T follicular helper cell (primary cell): ENCODE measurements around the gene ELOVL2.
"Not testable (repeated sequence)": the region's sequence is repeated elsewhere in the genome, so short reads cannot be mapped to it uniquely, and the experiment has no call there.

Experiments used
- DNase-seq: peaks from one replicate; pipeline ENCODE4 v3.0.0-alpha.2; 2020; ENCODE audit warnings: low read depth
- total RNA-seq, 2 experiments: gene quantifications; one replicate each; lab custom pipeline; 2026; lab: John Stamatoyannopoulos, UW

Gene ELOVL2, protein sequence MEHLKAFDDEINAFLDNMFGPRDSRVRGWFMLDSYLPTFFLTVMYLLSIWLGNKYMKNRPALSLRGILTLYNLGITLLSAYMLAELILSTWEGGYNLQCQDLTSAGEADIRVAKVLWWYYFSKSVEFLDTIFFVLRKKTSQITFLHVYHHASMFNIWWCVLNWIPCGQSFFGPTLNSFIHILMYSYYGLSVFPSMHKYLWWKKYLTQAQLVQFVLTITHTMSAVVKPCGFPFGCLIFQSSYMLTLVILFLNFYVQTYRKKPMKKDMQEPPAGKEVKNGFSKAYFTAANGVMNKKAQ
- 0 to 0.04 reads per million in 2 experiments for total RNA-seq

DNA sequence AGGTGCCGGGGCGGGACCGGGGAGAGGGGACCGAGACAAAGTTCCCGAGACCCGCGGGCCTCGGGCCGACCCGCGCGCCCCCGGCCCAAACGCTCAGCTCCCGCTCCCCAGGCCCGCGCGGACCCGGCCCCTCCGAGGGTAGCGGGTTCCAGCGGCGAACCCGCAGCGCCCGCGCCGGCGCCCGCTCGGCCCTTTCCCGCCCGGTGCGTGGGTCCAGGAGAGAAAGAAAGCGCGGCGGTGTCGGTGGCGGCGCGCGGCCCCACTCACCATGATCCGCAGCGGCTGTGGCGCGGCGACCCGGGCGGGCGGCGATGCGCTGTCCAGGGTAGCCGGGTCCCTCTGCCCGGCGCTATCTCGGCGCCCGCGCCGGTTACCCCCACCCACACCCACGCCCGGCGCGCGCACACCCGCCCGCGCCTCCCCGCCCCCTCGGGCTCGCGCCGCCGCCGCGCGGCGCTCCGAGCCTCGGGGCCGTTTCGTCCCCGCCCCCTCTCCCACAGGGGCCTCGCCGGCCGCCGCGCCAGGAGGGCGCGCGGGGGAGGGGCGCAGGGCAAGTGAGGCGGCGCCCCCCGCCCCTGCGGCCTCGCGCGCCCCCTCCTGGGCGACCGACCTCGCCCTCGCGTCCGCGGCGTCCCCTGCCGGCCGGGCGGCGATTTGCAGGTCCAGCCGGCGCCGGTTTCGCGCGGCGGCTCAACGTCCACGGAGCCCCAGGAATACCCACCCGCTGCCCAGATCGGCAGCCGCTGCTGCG lies at the start of gene ELOVL2:
TSS of gene ELOVL2 (minus strand) at position 345 of the 751 bp plus-strand sequence. CDS start at position 270, 75 bp downstream.
- DNase-seq: no peak

DNA sequence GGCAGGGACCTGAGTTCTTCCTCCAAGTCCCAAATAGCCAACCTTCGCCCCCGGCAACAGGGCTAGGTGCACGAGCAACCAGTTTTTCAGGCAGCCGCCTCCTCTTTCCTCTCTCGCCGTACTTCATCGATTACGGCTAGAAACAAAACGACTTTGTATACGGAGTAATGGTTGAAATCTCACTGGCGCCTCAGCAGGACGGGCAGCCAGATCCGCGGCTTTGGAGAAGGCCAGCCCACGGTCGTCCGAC lies 49.2 kb upstream of the ELOVL2 start:
- no peak for DNase-seq

DNA sequence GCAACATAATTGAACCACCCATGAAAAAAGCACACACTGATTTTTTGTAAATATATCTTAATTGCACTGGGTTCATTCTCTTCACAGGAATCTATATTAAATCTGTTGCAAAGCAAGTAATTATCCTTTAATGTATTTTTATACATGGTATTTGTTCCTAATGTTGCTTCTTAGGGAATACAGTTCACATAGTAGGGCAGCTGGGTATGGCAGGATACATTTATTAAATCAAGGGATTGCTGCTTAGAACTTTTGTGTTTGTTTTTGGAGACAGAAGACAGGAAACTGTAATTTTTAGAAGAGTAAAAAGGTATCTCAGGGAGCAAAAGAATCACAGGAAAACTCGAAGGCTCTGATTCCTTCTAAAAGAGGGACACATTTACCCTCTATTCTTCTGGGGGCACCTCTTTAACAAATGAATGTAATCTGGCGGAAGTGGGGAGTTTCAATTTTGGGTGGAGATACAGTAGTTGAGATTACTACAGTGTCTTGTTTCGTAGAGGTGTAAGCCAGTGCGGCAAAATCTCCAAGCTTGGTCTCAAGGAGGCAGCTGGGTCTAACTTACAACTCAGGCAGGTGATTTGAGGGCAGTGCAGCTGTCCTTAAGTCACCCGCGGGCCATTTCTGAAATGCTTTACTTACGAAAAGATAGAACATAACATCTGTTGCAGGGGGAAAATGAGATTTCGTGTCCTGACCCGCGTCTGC lies 48.7 kb upstream of the ELOVL2 start:
- DNase-seq: no peak

DNA sequence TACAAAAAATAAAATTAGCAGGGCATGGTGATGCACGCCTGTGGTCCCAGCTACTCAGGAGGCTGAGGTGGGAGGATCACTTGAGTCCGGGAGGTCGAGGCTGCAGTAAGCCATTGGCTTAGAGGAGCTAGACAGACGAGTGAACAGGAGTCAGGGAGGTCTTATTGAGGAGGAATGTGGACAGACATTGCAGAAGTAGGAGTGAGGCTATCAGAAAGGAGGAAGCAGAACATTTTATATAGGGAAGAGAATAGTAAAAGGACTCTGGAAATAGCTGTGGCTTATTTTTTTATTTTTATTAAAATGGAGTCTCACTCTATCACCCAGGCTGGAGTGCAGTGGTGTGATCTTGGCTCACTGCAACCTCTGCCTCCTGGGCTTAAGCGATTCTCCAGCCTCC lies 47.0 kb upstream of the ELOVL2 start:
- not testable (repeated sequence) for DNase-seq

DNA sequence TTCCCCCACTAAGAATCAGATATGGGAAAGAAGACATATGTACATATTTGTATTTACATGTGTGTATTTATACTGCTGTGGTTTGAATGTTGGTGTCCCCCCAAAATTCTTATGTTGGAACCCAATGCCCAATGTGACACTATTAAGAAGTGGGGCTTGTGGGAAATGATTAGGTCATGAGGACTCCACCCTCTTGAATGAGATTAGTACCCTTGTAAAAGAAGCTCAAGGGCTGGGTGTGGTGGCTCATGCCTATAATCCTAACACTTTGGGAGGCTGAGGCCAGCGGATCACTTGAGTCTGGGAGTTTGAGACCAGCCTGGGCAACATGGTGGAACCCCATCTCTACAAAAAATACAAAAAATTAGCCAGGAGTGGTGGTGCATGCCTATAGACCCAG lies 45.6 kb upstream of the ELOVL2 start:
- no peak for DNase-seq

DNA sequence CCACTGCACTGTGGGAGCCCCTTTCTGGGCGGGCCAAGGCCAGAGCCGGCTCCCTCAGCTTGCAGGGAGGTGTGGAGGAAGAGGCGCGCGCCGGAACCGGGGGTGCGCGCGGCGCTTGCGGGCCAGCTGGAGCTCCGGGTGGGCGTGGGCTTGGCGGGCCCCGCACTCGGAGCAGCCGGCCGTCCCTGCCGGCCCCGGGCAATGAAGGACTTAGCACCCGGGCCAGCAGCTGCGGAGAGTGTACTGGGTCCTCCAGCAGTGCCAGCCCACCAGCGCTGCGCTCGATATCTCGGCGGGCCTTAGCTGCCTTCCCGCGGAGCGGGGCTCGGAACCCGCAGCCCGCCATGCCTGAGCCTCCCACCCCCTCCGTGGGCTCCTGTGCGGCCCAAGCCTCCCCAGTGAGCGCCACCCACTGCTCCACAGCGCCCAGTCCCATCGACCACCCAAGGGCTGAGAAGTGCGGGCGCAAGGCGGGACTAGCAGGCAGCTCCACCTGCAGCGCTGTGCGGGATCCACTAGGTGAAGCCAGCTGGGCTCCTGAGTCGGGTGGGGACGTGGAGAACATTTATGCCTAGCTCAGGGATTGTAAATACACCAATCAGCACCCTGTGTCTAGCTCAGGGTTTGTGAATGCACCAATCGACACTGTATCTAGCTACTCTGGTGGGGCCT lies 43.2 kb upstream of the ELOVL2 start:
- DNase-seq: not testable (repeated sequence)

DNA sequence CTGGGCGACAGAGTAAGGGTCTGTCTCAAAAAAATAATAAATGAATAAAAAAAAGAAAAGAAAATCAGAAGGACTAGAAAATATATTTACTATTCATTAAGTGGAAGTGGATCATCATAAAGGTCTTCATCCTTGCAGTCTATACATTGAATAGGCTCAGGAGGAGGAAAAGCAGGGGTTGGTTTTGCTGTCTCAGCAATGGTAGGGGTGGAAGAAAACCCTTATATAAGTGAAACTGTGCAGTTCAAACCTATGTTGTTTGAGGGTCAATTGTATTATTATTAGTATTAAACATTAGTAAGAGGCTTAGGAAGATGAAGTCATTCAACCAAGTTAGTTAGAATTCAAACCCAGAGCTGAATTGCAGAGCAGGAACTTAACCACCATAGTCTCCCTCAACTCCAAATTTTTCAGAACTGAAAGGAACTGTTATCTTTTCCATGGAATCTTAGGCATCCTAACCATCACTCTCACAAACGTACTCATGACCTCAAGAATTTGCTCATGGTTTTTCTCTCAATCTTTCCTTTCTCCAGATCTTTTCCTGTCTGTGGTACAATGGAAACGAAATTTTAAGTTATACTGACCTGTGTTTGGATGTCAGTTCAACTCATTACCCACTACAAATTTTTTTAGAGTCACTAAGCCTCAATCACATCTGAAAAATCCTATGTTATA lies 41.8 kb upstream of the ELOVL2 start:
- no peak for DNase-seq

DNA sequence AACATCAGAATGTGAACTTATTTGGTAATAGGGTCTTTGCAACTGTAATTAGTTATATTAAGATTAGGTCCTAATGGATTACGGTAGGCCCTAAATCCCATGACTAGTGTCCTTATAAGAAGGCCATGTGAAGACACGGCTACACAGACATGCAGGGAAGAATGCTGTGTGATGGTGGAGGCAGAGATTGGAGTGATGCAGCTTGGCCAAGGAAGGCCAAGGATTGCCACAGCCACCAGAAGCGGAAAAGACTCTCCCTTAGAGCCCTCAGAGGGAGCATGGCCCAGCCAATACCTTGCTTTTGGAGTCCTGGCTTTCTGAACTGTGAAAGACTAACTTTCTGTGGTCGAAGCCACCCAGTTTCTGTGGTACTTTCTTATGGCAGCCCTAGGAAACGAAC lies 39.9 kb upstream of the ELOVL2 start:
- no peak for DNase-seq

DNA sequence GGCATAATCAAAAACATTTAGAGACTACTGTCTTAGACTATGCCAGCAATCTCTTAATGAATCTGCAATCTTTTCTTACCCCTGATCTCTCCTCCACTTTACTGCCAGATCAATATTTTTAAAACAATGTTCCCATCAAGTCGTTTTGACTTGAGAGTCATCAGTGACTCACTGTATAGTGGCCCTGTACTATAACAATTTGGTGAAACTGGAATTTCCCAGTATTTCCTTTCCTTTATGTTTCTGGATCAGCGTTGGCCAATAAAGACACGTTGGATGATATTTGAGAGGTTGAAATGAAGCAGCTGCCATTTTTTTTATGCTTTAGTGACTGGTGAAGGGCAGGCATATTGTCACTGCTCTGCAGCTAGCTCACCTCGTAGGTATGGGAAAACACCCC lies 39.4 kb upstream of the ELOVL2 start:
- DNase-seq: no peak

DNA sequence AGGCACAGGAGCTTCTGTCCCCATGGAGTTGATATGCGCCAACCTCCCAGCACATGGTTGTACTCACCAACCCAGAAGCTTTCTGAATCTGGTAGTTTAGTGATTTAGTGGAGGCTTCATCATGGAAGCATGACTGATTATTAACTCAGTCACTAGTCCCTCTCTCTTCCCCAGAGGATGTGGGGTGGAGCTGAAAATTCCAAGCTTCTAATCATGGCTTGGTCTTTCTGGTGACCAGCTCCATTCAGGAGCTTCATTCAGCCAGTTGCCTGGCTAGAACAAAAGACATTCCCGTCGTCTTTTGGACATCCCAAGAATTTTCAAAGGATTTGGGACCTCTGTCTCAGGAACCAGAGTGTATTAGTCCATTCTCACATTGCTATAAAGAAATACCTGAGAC lies 36.2 kb upstream of the ELOVL2 start:
- no peak for DNase-seq

DNA sequence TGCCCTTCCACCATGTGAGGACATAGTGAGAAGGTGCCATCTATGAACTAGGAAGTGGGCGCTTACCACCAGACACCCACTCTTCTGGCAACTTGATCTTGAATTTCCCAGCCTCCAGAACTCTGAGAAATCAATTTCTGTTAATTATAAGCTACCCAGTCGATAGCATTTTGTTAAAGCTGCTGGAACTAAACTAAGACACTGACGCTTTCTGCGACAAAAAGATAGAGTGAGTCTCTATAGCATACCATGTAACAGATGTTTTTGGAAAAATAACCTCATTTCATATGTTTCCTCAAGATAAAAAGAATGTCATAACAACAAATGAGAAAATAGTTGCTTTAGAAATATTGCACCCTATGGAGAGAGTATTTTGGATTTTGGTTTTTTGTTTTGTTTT lies 34.2 kb upstream of the ELOVL2 start:
- DNase-seq: no peak

DNA sequence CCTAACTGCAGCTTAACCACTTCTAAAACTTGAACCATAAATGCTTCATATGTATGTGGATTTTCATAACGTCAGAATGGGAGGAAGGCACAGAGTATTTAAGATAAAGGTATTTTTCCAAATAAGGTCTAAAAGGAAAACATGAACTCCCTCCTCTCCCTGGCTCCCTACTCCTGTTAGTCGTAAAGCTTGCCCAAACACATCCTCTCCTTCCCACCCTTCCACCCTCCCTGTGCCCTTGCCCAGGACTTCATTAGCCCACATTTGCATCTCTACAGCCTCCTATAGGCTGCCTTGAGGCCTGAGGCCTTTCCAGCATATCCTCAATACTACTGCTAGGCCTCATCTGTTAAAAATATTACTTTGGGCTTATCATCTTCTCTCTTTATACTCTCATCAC lies 32.4 kb upstream of the ELOVL2 start:
- no peak for DNase-seq

DNA sequence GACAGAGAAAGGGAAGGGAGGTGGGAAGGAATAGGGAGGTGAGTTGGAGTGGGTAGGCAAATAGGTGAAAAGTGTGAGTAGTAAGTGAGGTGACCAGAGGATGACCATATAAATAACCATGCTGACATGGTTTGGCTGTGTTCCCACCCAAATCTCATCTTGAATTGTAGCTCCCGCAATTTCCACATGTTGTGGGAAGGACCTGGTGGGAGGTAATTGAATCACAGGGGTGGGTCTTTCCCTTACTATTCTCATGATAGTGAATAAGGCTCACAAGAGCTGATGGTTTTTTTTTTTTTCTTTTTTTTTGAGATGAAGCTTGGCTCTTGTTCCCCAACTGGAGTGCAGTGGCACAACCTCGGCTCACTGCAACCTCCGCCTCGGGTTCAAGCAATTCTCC lies 28.0 kb upstream of the ELOVL2 start:
- DNase-seq: no peak

DNA sequence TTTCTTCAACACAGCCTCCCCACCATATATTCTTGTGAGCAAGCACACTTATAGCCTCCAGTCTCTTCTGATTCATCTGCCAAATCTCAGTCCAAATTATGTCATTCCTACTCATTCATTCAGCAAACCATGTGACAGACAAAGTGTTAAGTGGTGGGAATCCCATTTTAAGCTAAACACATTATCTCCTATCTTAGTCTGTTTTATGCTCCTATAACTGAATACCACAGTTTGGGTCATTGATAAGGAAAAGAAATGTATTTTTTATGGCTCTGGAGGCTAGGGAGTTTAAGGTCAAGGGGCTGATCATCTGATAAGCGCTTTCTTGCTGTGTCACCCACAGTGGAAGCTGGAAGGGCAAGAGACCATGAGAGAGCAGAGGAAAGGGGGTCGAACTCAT lies 25.7 kb upstream of the ELOVL2 start:
- DNase-seq: no peak

DNA sequence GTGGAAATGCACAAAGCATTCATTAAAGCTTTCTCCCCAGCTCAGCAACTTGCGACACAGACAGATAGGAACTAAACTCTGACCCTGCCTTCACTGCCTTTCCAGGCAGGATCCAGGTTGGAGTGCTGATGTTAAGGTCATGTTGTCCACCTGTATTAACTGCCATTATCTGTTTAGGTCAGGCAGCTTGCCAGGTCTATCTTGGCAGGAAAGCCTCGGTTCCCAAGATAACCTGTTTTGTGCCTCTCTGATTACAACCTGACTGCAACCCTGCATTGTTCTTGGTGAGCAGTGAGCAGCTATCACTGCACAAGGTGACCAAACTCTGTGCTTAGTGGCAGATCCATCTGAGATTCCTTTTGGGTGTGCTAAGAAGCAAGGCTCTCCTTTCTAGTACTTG lies 23.2 kb upstream of the ELOVL2 start:
- no peak for DNase-seq

DNA sequence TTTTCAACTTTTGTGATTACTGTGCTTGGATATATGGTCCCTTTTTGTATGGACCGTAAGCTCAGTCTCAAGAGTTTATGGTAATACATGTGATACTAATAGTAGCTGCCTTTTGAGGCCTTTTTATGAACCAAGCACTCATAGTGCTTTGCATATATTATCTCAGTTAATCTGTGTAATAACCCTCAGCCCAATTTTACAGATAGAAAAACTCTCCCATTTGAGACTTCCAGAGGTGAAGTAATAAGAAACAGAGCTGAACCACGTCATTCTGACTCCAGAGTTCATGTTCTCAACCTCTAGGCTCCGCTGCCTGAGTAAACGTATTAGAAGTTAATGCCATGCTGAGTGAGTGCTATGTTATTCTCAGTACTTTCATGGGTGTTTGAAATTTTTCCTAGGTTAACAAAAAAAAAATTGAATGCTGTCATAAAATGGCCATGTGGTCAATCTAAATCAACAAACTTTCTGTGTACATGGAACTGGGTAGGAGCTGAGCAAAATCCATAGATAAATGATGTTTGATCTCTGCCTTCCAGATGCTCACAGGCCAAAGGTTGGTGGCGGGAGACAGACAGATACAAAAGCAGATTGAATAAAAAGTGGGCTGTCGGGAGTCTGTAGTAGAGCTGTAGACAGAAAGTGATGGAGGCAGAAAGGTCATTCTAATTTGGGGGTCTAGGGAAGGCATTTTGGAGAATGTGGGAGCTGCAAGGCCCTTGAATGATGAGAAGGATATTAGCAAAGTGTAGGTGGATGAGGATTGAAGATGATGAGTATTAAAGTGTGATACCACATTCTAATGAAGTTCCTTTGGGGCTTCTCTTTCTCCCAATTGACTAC lies 22.6 kb upstream of the ELOVL2 start:
- DNase-seq: no peak

DNA sequence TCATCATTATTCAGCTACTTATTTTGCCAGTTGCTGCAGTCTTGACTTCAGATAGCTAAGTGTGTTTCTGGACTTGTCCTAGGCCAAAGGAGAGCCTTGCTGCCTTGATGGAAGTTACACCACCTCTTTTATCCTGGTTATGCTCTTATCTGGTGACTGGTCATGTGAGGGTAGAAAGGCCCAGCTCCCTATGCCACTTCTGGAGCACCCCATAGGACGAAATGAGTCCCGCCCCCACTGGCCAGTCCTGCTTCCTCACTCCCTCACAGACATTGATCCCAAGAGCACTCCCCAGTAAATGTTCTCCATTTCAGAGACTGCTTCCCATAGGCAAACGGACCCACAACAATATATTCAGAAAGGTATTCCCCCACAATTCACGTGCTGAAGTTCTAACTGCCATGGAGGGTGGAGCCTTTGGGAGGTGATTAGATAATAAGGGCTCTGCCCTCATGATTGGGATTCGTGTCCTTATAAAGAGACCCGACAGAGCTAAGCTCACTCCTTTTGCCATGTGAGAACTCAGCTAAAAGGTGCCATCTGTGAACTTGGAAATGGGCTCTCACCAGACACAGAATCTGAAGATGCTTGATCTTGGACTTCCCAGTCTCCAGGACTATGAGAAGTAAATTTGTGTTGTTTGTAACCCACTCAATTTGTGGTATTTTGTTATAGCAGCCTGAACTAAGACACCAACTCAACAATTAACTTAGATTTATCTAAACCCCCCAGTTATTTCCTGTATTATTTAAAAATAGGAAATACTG lies 21.5 kb upstream of the ELOVL2 start:
- no peak for DNase-seq

DNA sequence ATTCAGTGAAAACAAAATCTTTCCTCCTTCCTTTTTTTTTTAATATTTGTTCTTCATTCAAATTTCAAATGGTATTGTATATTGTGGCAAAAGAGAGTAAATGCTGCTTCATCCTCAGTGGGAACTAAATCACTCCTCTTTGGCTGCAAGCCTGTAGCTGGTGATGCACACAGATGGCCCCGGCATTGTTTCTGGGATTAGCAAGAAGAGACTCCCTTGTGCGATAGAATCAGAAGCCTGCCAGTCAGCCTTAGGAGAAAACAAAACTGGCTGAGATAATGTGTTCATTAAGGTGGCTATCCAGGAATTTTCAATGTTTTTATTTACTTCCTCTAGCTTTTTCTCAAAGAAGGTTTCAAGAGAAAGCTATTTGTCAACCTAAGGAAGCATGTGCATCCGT lies 20.7 kb upstream of the ELOVL2 start:
- no peak for DNase-seq

DNA sequence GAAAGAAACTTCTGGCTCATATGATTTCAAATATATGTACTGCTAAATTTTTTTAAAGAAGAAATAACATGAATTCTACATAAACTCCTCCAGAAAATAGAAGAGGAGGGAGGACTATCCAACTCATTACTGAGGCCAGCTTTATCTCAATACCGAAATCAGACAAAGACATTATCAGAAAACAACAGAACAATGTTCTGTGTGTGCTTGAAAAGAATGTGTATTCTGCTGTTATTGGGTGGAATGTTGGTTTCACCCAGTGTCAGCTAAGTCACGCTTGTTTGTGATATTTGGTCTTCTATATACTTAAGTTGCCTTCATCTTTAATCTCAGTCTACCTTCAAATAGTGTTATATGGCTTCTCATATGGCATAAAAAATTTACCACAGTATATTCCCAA lies 18.6 kb upstream of the ELOVL2 start:
- DNase-seq: no peak

DNA sequence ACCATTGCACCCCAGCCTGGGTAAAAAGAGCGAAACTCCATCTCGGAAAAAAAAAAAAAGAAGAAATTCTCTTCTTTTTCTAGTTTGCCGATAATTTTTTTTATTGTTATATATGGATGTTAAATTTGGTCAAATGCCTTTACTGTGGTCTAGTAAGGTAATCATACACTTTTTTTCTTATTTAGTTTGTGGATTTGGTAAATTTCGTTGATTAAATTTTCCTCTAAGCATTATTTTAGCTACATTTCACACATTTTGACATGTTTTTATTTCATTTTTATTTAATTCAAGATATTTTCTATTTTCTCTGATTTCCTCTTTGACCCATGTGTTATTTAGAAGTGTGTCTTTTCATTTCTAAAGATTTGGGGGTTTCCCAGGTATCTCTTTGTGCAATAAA lies 18.0 kb upstream of the ELOVL2 start:
- DNase-seq: no peak
